Vagina (tissue), 2 donors: Measurements from ENCODE around the gene TAOK2. TPM values are rescaled to one million over a fixed set of nuclear protein-coding genes. Genes with fewer than 3 reads are reported as not detected.

Experiments
- DNase-seq, 2 donors: peaks; one replicate each; pipeline ENCODE4 v3.0.0-alpha.2; 2017; ENCODE audit errors: extremely low spot score in 2 of 2
- H3K27ac ChIP-seq: fragments of 200-600 bp; sonication (generic); one replicate; pipeline ENCODE4 v1.5.1; 2019
- H3K27me3 ChIP-seq: fragments of 200-600 bp; sonication (generic); one replicate; pipeline ENCODE4 v1.5.1; 2019
- H3K36me3 ChIP-seq, 2 donors: fragments of 200-600 bp; sonication (generic); one replicate each; pipeline ENCODE4 v1.5.1; 2017 to 2019
- H3K4me1 ChIP-seq: fragments of 200-600 bp; sonication (generic); one replicate; pipeline ENCODE4 v1.5.1; 2019
- H3K4me3 ChIP-seq, 2 donors: fragments of 200-600 bp; sonication (generic); 1 replicate in 1 of 2; 2 replicates in 1 of 2; pipeline ENCODE4 v1.5.1; 2016 to 2019
- H3K9me3 ChIP-seq: fragments of 200-600 bp; sonication (generic); one replicate; pipeline ENCODE4 v1.5.1; 2019
- CTCF ChIP-seq, 3 experiments: fragments of 450-650 bp in 2 of 3; fragments of 200-600 bp in 1 of 3; sonication (generic) in 1 of 3; IDR thresholded peaks; one replicate each; pipeline ENCODE4 v1.5.1; 2017 to 2019; ENCODE audit warnings: antibody characterized with exemption in 3 of 3, mild to moderate bottlenecking in 2 of 3, moderate library complexity in 2 of 3
- POLR2A ChIP-seq, 2 donors: fragments of 450-650 bp; IDR thresholded peaks; one replicate each; pipeline ENCODE4 v1.6.1; 2017; ENCODE audit warnings: antibody characterized with exemption in 2 of 2, mild to moderate bottlenecking in 2 of 2, moderate library complexity in 2 of 2
- POLR2AphosphoS5 ChIP-seq, 2 donors: sonication (generic); formaldehyde crosslinking; IDR thresholded peaks; one replicate each; pipeline ENCODE4 v1.9.0; 2017; ENCODE audit warnings: antibody characterized with exemption in 2 of 2, mild to moderate bottlenecking in 2 of 2, low read depth in 1 of 2; ENCODE audit not compliant: insufficient read depth in 1 of 2
- intact Hi-C: fragments of 100-400 bp; cut with DNase I; formaldehyde crosslinking; loops from one replicate; pipeline ENCODE4 v1.15.1; 2023
- total RNA-seq: library from RNA; depleted of rRNA; stranded (reverse); fragments of >200 nt; gene quantifications from one replicate; pipeline ENCODE4 v1.2.3, GENCODE V29; 2016

TAOK2 gene
- total RNA-seq, 1 donor from 2014 or later: 33.1 TPM

DNA sequence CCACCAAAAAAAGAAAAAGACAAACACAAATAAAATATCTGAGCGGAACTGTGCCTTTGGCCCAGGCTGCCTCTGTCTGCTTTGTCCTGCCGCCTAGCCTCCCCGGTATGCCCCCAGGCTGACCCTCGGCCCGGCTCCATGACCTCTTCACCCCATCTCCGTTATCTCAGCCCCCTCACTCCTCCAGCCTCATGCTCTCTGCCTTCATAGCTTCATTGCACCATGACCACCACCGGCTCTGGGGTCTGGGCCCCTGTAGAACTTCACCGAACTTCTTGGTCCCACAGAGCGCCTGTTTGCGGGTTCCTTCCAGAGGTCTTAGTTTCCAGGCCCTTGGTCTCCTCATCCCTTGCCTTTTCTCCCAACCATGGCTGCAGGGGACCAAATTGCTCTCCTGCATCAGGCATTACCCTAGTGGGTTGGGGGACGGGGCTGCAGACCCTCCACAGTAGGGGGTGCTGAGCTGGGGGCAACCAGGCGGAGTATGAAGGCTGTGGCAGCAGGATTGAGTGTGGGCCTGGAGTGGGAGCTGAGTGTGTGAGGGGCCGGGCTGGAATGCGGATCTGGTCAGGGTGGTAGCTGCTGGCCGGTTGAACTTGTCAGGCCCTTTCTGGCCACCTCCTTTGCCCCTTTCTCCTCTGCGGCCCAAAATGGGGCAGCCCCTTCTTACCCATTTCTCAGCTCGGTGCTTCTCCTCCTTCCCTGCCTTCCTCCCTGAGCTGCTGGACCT is 14.8 kb downstream of the TAOK2 start:
- H3K27me3 ChIP-seq: no peaks in the 10 kb centered on the region
- no peak for DNase-seq
- H3K4me1 ChIP-seq: no peaks in the 10 kb centered on the region
- no peaks in the 10 kb centered on the region for H3K9me3 ChIP-seq
- H3K4me3 ChIP-seq: no peak overlapping the region
- no peak overlapping the region for H3K27ac ChIP-seq
- peaks cover 0 to 73% of the 10 kb centered on the region in 2 donors for H3K36me3 ChIP-seq
- intact Hi-C loops: no loop called here
- TF ChIP-seq POLR2A (IDR thresholded peaks at IDR 0.05) (no peak), POLR2AphosphoS5 (IDR thresholded peaks at IDR 0.05; ENCODE audit: insufficient read depth in 1 of 2, low read depth in 1 of 2) (no peak), CTCF (IDR thresholded peaks at IDR 0.05) (no peak)

GRCh38 chr16:29989111-29989858 is 15.6 kb downstream of the TAOK2 start:
- peaks cover 0 to 66% of the 10 kb centered on the region in 2 donors for H3K36me3 ChIP-seq
- intact Hi-C loops: no loop called here
- no peak for DNase-seq
- H3K27me3 ChIP-seq: no peaks in the 10 kb centered on the region
- no peaks in the 10 kb centered on the region for H3K9me3 ChIP-seq
- H3K27ac ChIP-seq: no peak overlapping the region
- no peak for TF ChIP-seq POLR2A (IDR thresholded peaks at IDR 0.05)
- TF ChIP-seq POLR2AphosphoS5 (IDR thresholded peaks at IDR 0.05; ENCODE audit: insufficient read depth in 1 of 2, low read depth in 1 of 2): no peak
- TF ChIP-seq CTCF (IDR thresholded peaks at IDR 0.05): no peak
- H3K4me3 ChIP-seq: no peak overlapping the region
- peaks cover 7% of the 10 kb centered on the region for H3K4me1 ChIP-seq

GRCh38 chr16:29990034-29990433 is 16.4 kb downstream of the TAOK2 start:
- no peak overlapping the region for H3K27ac ChIP-seq
- H3K9me3 ChIP-seq: no peaks in the 10 kb centered on the region
- DNase-seq: no peak
- TF ChIP-seq CTCF (IDR thresholded peaks at IDR 0.05): no peak
- TF ChIP-seq POLR2A (IDR thresholded peaks at IDR 0.05): no peak
- TF ChIP-seq POLR2AphosphoS5 (IDR thresholded peaks at IDR 0.05; ENCODE audit: insufficient read depth in 1 of 2, low read depth in 1 of 2): no peak
- H3K27me3 ChIP-seq: no peaks in the 10 kb centered on the region
- intact Hi-C loops: no loop called here
- peaks cover 15% of the 10 kb centered on the region for H3K4me1 ChIP-seq
- no peak overlapping the region for H3K4me3 ChIP-seq
- H3K36me3 ChIP-seq: peaks cover 0 to 59% of the 10 kb centered on the region in 2 donors

GRCh38 chr16:29990883-29991570 is 17.4 kb downstream of the TAOK2 start:
- no peak overlapping the region for H3K4me3 ChIP-seq
- no peaks in the 10 kb centered on the region for H3K27me3 ChIP-seq
- no peaks in the 10 kb centered on the region for H3K9me3 ChIP-seq
- H3K36me3 ChIP-seq: peaks cover 0 to 49% of the 10 kb centered on the region in 2 donors
- DNase-seq: no peak
- TF ChIP-seq CTCF (IDR thresholded peaks at IDR 0.05): no peak
- TF ChIP-seq POLR2AphosphoS5 (IDR thresholded peaks at IDR 0.05; ENCODE audit: insufficient read depth in 1 of 2, low read depth in 1 of 2): no peak
- no peak for TF ChIP-seq POLR2A (IDR thresholded peaks at IDR 0.05)
- H3K4me1 ChIP-seq: peaks cover 15% of the 10 kb centered on the region
- H3K27ac ChIP-seq: no peak overlapping the region
- intact Hi-C loops: no loop called here
